HG02884 (cell line): ENCODE measurements around the gene EN2.

Source experiments
- ATAC-seq: cut with Tn5 transposase; IDR thresholded peaks from one replicate; pipeline ENCODE4 v1.9.1; 2021; ENCODE audit warnings: mild to moderate bottlenecking, moderate library complexity; ENCODE audit not compliant: unreplicated experiment

EN2 gene

DNA sequence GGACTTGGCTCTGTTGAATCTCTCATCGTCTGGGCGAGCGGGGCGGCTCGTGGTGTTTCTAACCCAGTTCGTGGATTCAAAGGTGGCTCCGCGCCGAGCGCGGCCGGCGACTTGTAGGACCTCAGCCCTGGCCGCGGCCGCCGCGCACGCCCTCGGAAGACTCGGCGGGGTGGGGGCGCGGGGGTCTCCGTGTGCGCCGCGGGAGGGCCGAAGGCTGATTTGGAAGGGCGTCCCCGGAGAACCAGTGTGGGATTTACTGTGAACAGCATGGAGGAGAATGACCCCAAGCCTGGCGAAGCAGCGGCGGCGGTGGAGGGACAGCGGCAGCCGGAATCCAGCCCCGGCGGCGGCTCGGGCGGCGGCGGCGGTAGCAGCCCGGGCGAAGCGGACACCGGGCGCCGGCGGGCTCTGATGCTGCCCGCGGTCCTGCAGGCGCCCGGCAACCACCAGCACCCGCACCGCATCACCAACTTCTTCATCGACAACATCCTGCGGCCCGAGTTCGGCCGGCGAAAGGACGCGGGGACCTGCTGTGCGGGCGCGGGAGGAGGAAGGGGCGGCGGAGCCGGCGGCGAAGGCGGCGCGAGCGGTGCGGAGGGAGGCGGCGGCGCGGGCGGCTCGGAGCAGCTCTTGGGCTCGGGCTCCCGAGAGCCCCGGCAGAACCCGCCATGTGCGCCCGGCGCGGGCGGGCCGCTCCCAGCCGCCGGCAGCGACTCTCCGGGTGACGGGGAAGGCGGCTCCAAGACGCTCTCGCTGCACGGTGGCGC lies at the start of gene EN2:
Gene EN2 (plus strand): TSS at position 19 of the 767 bp plus-strand sequence. CDS start 249 bp downstream, at position 268.
- no peak for ATAC-seq

DNA sequence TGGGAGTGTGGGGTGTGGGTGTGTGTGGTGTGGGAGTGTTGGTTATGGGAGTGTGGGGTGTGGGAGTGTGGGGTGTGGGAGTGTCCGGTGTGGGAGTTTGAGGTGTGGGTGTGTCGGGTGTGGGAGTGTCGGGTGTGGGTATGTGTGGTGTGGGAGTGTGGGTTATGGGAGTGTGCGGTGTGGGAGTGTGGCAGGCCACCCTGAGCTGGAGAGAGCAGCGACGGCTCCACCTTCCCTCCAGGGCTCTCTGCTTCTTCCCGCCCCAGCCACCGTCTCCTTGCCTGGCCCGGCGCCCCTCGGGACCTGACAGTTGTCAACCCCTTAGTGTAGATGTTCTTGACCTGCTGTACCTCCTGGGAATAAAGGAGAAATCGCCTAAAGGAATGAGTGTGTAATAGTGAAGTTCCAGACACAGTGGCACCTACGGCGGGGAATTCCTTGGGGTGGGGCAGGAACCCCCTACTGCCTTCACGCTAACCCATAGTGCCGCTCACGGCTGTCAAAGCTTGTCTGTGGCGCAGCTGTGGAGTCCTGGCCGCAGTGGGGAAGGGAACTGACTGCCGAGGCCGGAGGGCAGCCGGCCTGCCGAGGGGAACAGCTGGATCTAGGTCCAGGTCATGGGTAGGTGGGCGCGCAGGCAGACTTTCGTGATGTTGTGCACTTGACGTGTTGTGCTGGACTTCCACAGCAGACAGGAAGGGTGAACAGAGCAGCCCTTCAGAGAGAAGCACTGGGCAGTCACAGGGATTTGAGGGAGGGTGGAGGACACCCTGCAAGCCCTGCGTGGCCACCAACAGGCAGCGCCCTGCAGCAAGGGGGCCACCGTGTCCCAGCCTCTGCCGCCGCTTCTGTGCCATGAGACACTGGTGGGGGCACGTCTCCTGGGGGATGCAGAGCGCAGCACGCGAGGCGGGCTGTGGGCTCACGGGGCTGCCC lies 49.0 kb upstream of the EN2 start:
- ATAC-seq = no peak

DNA sequence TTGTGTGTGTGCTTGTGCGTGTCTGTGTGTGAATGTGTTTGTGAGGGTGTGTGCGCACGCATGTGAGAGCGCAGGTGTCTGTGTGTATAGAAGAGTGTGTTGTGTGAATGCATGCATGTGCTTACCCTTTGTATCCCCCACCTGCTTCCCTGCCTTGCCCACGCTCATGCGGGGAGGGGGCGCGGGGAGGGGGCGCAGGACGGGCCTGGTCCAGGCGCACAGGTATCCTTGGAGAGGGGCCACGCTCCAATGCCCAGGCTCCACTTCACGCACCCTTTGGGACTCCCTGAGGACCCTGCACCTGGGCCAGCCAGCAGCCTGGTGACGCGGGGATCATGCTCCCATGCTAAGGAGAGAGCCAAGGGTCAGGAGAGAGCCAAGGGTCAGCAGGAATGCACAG lies 47.9 kb upstream of the EN2 start:
- no peak for ATAC-seq

DNA sequence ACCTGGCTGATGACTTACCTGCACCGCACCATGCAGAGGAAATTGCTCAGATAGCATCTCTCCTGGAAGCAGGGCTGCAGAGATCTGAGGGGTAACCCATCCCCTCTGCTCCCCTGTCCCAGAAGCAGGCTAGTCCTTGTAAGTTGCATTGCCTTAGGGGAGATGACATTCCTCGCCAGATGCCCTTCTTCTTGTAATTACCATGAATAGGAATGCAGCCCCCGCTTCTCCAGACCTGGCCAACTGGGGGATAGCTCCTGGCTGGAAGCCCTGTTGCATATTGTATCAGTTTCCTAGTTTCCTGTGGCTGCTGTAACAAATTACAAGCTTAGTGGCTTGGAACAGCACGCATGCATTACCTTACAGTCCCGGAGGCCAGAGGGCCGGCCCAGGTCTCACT lies 47.5 kb upstream of the EN2 start:
- ATAC-seq = no peak

GRCh38 chr7:155411718-155412415 lies 46.1 kb upstream of the EN2 start:
- ATAC-seq = no peak

DNA sequence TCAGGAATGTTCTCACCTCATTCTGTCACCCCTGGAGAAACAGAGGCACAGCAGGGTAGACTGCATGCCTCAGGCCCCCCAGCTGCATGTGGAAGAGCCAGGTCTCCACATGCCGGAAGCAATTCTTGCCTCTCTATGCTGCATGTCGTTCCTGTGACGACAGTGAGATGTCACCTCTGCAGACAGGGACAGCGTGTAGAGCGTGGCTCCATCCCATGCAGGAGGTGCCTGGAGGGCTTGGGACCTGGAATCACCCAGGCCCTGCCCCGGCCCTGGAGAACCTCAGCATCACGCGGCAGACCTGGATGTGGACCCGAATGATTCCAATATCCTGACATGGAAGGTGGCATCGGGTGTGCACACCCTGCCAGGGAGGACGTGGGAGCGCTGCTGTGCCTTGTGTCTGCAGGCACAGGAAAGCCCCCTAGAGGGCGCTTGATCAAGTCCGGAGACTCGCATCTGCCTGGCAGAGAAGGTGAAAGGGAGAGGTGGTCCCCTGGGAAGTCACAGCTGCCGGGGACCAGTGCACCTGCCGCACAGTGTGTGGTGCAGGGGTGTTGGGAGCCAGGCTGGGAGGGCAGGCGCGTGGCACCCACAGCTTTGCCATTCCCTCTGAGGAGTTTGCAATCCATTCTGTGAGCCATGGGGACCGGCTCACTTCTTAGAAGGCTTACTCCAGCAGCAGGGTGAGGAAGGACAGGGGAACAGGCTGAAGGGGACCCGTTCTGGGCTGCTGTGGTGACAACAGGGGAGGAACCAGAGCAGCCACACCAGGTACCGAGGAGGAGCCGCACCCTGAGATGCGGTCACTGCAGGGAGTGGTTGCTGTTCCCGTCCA lies 45.3 kb upstream of the EN2 start:
- peak; percentile 86 for ATAC-seq

DNA sequence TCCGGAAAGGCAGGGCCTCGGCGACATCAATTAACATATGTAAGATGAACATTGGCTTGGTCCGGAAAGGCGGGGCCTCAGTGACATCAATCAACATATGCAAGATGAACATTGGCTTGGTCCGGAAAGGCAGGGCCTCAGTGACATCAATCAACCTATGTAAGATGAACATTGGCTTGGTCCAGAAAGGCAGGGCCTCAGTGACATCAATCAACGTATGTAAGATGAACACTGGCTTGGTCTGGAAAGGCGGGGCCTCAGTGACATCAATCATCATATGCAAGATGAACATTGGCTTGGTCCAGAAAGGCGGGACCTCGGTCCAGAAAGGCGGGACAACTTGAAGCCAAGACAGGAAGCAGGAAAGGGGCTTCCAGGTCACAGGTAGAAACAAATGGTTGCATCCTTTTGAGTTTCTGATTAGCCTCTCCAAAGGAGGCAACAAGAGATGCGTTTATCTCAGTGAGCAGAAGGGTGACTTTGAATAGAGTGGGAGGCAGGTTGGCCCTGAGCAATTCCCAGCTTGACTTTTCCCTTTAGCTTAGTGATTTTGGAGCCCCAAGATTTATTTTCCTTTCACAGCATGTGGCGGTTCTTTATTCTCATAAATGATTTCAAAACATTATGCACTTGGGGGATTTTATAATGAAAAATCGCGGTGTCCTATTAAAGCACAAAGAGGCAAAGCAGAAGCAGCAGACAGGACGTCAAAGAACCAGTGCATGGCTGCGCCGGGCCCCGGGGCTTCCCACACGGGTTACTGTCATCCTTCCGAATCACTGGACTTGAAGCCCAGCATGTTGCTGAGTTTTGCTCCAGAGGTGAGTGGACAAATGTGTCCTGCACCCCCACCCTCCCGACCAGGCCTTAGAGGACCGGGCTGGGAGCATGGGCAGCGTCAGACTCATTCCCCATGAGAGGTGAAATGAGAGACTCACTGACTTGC lies 43.1 kb upstream of the EN2 start:
- ATAC-seq = no peak

DNA sequence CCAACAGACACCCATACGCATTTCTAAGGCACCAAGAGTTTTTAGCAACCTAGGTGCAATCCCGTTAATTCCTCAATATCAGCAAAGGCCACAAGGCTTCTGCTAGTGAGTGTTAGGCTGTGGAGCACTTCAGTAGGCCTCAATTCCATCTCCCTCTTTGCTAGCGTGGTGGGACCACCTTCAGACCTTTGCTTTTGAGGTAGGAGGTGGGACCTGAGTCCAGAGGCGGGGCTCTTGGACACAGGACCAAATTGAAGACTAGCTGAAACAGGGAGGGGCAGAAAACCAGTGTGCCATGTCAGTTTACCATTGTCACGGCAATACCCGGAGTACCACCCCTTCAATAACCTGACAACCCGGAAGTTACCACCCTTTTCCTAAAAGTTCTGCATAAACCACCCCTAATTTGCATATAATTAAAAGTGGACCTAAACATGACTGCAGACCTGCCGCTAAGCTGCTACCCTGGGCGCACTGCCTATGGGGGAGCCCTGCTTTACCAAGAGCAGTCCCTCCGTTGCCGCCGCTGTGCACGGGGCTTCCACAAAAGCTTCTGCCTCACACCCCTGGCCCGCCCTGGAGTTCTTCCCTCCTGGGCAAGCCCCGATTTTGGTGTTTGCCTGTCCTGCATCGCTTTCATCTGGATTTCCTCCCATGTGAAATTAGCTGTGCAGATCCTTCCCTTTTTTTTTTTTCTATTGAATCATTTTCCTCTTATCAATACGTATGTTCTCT lies 41.1 kb upstream of the EN2 start:
- no peak for ATAC-seq

DNA sequence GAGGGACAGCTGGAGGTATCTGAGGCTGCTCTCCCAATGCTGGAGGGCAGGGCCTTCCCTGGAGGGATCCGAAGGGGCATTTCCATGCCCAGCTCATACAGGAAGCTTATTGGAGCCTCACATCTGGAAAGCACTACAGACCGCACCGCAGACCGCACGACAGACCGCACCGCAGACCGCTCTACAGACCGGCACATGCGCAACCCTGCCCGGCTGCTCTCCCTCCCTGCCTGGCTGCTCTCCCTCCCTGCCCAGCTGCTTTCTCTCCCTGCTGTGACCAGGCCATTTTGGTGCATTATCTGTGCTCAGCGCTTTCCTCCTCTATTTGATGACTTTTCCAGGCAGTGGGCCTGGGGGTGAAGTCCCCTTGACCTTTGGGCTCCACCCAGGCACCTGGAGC lies 39.6 kb upstream of the EN2 start:
- no peak for ATAC-seq

GRCh38 chr7:155418941-155419755 lies 38.8 kb upstream of the EN2 start:
- no peak for ATAC-seq

DNA sequence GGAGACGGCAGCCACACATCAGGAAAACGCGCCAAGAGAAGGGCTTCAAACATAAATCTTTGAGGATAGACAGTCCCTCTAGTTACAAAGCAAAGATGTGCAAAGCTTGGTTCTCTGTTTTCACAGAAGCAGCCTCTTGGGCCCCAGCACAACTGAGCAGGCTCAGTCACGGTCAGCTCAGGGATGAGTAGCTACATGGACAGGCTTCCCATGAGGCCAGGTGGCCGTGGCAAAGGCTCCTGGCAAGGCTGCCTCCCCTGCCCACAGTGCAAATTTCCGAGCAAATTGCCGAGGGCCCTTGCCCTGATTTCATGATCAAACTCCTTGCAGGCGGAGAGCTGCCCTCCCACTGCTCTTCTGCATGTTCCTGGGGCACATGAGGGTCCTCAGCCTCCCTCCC lies 37.8 kb upstream of the EN2 start:
- ATAC-seq = no peak

GRCh38 chr7:155422151-155422550 lies 35.8 kb upstream of the EN2 start:
- ATAC-seq = no peak

DNA sequence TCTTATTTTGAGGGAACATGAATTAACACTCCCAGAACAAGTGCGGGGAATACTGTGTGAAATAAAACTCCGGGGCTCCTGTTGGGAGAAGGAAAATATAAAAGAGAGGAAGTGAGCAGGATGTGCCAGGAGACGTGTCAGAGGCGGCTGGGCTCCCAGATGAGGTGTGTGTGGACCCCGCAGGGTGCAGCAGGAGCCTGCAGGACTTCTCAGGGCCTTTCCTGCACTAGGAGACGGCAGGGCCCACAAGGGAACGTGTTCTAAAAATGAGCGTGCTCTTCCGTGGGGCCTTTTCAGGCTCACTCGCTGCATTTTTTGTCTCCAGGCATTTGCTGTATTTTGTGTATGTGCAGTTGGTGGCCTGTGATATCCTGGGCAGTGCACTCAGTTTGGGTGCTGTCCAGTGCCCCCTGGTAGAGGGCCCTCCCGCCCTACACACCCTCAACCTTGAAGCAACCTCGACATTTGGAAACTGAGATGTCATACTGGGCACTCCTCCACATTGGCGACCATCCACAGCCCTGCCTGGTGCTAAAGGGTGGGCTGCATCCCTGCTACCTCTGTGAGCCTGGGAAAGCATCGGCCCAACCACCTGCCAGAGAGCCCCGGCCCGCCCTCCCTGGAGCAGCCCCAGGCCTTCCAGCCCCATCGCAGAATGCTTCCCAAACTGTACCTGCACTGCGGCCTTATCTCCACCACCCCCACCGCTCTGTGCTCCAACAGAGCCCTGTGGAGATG lies 35.2 kb upstream of the EN2 start:
- no peak for ATAC-seq

DNA sequence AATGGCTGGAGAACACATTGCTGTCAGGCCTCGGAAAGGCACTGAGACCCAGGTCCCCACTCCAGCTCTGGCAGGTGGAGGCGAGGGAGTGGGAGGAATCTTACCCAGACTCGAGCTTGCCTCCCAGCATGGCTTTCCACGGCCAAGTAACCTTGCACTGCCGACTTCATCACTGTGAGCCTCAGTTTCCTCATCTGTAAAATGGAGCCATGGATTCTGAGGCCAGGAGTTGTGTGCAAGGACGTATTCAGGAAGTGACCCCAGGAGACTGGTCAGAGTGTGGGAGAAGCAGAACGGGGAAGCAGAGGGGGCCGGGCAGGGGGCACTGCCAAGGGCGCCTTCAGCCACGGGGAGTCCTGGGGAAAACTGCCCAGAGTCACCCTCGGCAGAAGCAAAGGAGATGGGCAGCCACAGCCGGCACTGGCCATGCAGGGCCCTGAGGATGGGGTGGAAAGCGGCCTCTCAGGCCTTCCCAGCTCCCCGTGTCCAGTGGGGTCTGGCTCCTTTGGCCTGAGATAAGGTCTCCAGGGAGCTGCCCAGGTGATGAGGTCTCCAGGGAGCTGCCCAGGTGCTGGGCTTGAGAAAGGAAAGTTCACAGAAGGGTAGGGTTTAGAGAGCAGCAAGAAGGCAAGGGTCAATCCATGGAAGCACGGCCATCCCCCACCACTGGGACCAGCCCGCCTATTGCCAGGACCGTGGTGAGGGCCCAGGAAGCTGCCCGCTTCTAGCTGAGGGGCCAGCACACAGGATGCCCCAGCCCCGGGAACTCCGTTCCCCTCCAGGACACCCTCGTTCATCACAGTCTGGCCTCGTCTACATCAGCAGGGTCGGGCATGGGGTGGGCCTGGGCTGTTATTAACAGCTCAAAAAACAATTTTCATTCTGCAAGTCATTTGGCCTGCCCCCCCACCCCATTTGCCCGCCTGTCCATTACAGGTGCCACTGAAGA lies 34.3 kb upstream of the EN2 start:
- ATAC-seq = no peak

GRCh38 chr7:155424301-155425010 lies 33.5 kb upstream of the EN2 start:
- ATAC-seq = no peak

DNA sequence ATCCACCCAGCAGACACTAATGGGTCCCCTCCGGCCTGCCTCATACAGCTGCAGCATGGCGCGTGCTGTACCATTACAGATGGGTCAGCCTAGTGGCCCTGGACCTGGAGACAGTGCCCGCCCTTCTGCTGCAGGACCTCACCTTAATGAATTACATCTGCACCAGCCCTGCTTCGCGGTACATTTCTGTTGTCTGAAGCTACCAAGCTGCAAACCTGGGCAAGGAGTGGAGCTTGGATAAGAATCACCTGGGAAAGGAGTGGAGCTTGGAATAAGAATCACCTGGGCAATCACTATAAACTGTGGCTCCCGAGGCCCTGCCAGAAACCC lies 33.0 kb upstream of the EN2 start:
- ATAC-seq = no peak
